Measurements from ENCODE around the gene BMERB1. TPM values are rescaled to one million over a fixed set of nuclear protein-coding genes. Genes with fewer than 3 reads are reported as not detected.

BMERB1 gene
- total and polyA plus RNA-seq, 4 experiments from 2014 or later = 0.43 to 4.0 (median 2.6) TPM

DNA sequence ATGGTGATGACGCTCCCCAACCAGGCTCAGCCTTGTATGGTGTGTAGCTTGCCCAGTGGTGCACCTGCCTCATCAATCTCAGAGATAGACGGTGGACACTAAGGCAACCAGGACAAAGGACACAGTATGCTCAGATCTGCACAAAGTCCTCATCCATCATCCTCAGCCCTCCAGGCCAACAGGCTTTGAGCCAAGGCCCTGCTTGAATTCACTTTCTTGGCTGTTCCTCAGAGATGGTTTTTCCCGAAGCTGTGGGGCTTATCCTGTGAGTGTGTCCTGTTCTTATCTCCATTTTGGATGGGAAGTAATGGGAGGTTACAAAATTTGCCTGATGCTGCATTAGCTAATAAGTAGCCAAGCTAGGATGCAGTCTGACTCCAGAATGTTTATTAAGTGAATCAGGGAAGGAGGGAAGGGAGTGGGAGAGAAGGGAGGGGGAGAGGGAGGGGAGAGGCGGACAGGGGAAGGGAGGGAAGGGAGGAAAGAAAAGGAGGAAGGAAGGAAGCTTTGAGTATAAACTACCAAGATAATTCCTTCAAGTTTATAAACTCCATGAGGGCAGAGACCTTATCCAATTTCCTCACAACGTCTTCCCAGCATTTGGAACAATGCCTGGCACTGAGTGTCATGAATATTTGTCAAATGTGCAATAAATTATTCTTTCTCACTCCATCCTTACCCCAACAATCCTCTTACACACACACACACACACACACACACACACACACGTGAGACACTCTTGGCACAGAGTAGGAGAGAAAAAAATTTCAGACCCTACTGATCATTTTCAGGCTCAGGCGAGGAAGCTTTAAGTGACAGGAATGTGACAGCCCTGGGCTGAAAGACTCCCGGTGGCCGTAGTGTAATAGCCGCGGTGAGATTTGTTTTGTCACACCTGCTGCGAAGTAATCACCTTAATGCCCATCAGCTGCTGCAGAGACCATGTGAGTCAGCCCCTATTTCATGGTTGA is 84.3 kb downstream of the BMERB1 start:
- Mint-ChIP-seq H3K9me3 (no peaks in the 10 kb centered on the region), H3K4me1 (peaks cover 10 to 18% (median 13%) of the 10 kb centered on the region in 4 donors), H3K27me3 (no peaks in the 10 kb centered on the region), H3K36me3 (no peaks in the 10 kb centered on the region), H3K27ac (peak overlapping the region in 2 of 7 donors; percentile 23 to 50), H3K4me3 (no peak overlapping the region)
- Histone ChIP-seq H3K27ac (ENCODE audit: low read depth, low read length) (no peak overlapping the region), H3K27me3 (ENCODE audit: insufficient read depth, low read length) (no peaks in the 10 kb centered on the region), H3K9me3 (ENCODE audit: control insufficient read depth in 1 of 2, low read length in 2 of 2) (no peaks in the 10 kb centered on the region), H3K36me3 (ENCODE audit: insufficient read depth, low read length) (no peaks in the 10 kb centered on the region), H3K4me1 (ENCODE audit: insufficient read depth, low read length) (peaks cover 15% of the 10 kb centered on the region), H3K4me3 (ENCODE audit: low read length in 2 of 2) (no peak overlapping the region)
- CTCF ChIA-PET (ENCODE audit: partially characterized antibody) = interaction anchor here (1.0 kb wide), 1 partner anchor 93 kb away, joined by 4 read pairs; no protein-coding TSS in a partner anchor
- no peak for DNase-seq
- intact Hi-C loops (cut with micrococcal nuclease) = no loop called here
- POLR2A ChIA-PET (ENCODE audit: partially characterized antibody) = no interaction called here

DNA sequence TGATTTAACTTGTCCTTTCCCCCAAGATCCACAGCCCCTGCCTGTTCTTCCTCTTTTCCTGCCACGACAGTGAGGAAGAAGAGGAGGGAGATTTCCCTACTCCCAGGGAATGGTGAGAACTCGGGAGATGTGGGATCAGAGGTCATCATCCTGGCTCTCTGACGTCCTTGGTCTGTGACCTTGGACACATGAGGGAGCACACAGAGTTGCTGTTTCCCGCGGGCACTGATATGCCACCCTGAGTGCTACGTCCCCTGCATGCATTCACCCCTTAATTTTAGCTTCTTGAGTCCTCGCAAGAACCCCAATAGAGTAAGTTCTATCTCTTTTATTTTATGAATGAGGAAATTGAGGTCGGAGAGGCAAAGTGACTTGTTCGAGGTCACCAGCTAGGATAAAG is 85.4 kb downstream of the BMERB1 start:
- H3K4me1 Mint-ChIP-seq = peaks cover 10 to 19% (median 13%) of the 10 kb centered on the region in 4 donors

DNA sequence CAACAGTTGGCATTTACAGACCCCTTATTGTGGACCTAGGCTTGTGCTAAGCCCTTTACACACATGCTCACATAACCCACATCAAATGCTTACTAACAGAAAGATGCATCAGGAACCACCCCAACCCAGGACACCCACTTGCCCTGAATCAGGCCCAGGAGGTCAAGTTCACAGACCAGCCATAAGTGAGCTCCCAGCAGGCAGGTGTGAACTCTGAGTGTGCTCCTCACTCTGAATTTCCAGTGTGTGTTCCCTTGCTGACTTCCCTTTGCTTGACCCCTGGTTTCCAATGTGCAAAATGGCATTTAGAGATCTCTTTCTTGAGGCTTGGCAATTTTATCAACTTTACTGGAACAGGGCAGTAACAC is 87.0 kb downstream of the BMERB1 start:
- peaks cover 15% of the 10 kb centered on the region for H3K4me1 ChIP-seq (ENCODE audit: insufficient read depth, low read length)
- H3K4me3 Mint-ChIP-seq = no peak overlapping the region
- H3K27ac Mint-ChIP-seq = peak overlapping the region in 2 of 7 donors; percentile 8 to 53
- H3K9me3 ChIP-seq (ENCODE audit: control insufficient read depth in 1 of 2, low read length in 2 of 2) = no peaks in the 10 kb centered on the region
- ChIA-PET POLR2A (ENCODE audit: partially characterized antibody) (no interaction called here), CTCF (ENCODE audit: partially characterized antibody) (no interaction called here)
- H3K9me3 Mint-ChIP-seq = no peaks in the 10 kb centered on the region
- H3K36me3 ChIP-seq (ENCODE audit: insufficient read depth, low read length) = no peaks in the 10 kb centered on the region
- DNase-seq = no peak
- no peaks in the 10 kb centered on the region for H3K36me3 Mint-ChIP-seq
- no peaks in the 10 kb centered on the region for H3K27me3 ChIP-seq (ENCODE audit: insufficient read depth, low read length)
- peaks cover 10 to 19% (median 13%) of the 10 kb centered on the region in 4 donors for H3K4me1 Mint-ChIP-seq
- no peak overlapping the region for H3K4me3 ChIP-seq (ENCODE audit: low read length in 2 of 2)
- H3K27me3 Mint-ChIP-seq = no peaks in the 10 kb centered on the region
- H3K27ac ChIP-seq (ENCODE audit: low read depth, low read length) = no peak overlapping the region
- intact Hi-C loops (cut with micrococcal nuclease) = loop anchor here (10.0 kb wide), 1 partner anchor 73 kb away; no protein-coding TSS in a partner anchor

More for the DNA sequence above, 85.4 kb downstream of the BMERB1 start:
- H3K27ac Mint-ChIP-seq = no peak overlapping the region
- H3K9me3 ChIP-seq (ENCODE audit: control insufficient read depth in 1 of 2, low read length in 2 of 2) = no peaks in the 10 kb centered on the region
- H3K36me3 ChIP-seq (ENCODE audit: insufficient read depth, low read length) = no peaks in the 10 kb centered on the region
- ChIA-PET CTCF (ENCODE audit: partially characterized antibody) (interaction anchor here (1.0 kb wide), 1 partner anchor 94 kb away, joined by 4 read pairs; no protein-coding TSS in a partner anchor), POLR2A (ENCODE audit: partially characterized antibody) (no interaction called here)
- no peak overlapping the region for H3K4me3 ChIP-seq (ENCODE audit: low read length in 2 of 2)
- H3K36me3 Mint-ChIP-seq = no peaks in the 10 kb centered on the region
- no peak for DNase-seq
- intact Hi-C loops (cut with micrococcal nuclease) = loop anchor here (10.0 kb wide), 1 partner anchor 75 kb away; no protein-coding TSS in a partner anchor
- no peaks in the 10 kb centered on the region for H3K27me3 Mint-ChIP-seq
- H3K27me3 ChIP-seq (ENCODE audit: insufficient read depth, low read length) = no peaks in the 10 kb centered on the region
- H3K4me1 ChIP-seq (ENCODE audit: insufficient read depth, low read length) = peaks cover 15% of the 10 kb centered on the region
- H3K4me3 Mint-ChIP-seq = no peak overlapping the region
- no peak overlapping the region for H3K27ac ChIP-seq (ENCODE audit: low read depth, low read length)
- H3K9me3 Mint-ChIP-seq = no peaks in the 10 kb centered on the region

GRCh38 chr16:15521758-15522509 is 87.5 kb downstream of the BMERB1 start:
- POLR2A ChIA-PET (ENCODE audit: partially characterized antibody) = no interaction called here
- H3K9me3 ChIP-seq (ENCODE audit: control insufficient read depth in 1 of 2, low read length in 2 of 2) = no peaks in the 10 kb centered on the region
- intact Hi-C loops (cut with micrococcal nuclease) = loop anchor here (10.0 kb wide), 1 partner anchor 73 kb away; no protein-coding TSS in a partner anchor
- no peak overlapping the region for H3K27ac ChIP-seq (ENCODE audit: low read depth, low read length)
- H3K4me3 Mint-ChIP-seq = no peak overlapping the region
- peak overlapping the region in 2 of 7 donors; percentile 53 to 59 for H3K27ac Mint-ChIP-seq
- H3K4me3 ChIP-seq (ENCODE audit: low read length in 2 of 2) = no peak overlapping the region
- H3K27me3 Mint-ChIP-seq = no peaks in the 10 kb centered on the region
- DNase-seq = no peak
- no peaks in the 10 kb centered on the region for H3K27me3 ChIP-seq (ENCODE audit: insufficient read depth, low read length)
- peaks cover 15% of the 10 kb centered on the region for H3K4me1 ChIP-seq (ENCODE audit: insufficient read depth, low read length)
- H3K36me3 Mint-ChIP-seq = no peaks in the 10 kb centered on the region
- peaks cover 10 to 19% (median 13%) of the 10 kb centered on the region in 4 donors for H3K4me1 Mint-ChIP-seq
- H3K9me3 Mint-ChIP-seq = no peaks in the 10 kb centered on the region
- no peaks in the 10 kb centered on the region for H3K36me3 ChIP-seq (ENCODE audit: insufficient read depth, low read length)
- CTCF ChIA-PET (ENCODE audit: partially characterized antibody) = no interaction called here

- intact Hi-C loops (cut with micrococcal nuclease) = loop anchor here (10.0 kb wide), 1 partner anchor 72 kb away; no protein-coding TSS in a partner anchor
- H3K4me3 Mint-ChIP-seq = peak overlapping the region in 7 of 8 donors; percentile 41 to 78 (median 58)
- CTCF ChIA-PET (ENCODE audit: partially characterized antibody) = interaction anchor here (1.3 kb wide), 1 partner anchor 9 kb away, joined by 3 read pairs; no protein-coding TSS in a partner anchor
Measured at GRCh38 chr16:15523092-15523541, 88.7 kb downstream of the BMERB1 start.

GRCh38 chr16:15523939-15524338 is 89.6 kb downstream of the BMERB1 start:
- peak overlapping the region in 1 of 7 donors; percentile 37 for H3K27ac Mint-ChIP-seq
- H3K4me3 Mint-ChIP-seq = no peak overlapping the region
- no peak overlapping the region for H3K27ac ChIP-seq (ENCODE audit: low read depth, low read length)
- ChIA-PET CTCF (ENCODE audit: partially characterized antibody) (interaction anchor here (0.8 to 1.3 kb wide), 2 partner anchors 10 to 180 kb away, joined by 3 read pairs; no protein-coding TSS in a partner anchor), POLR2A (ENCODE audit: partially characterized antibody) (no interaction called here)
- no peaks in the 10 kb centered on the region for H3K36me3 Mint-ChIP-seq
- no peaks in the 10 kb centered on the region for H3K27me3 ChIP-seq (ENCODE audit: insufficient read depth, low read length)
- H3K36me3 ChIP-seq (ENCODE audit: insufficient read depth, low read length) = no peaks in the 10 kb centered on the region
- no peak for DNase-seq
- no peak overlapping the region for H3K4me3 ChIP-seq (ENCODE audit: low read length in 2 of 2)
- no peaks in the 10 kb centered on the region for H3K9me3 ChIP-seq (ENCODE audit: control insufficient read depth in 1 of 2, low read length in 2 of 2)
- H3K4me1 ChIP-seq (ENCODE audit: insufficient read depth, low read length) = peaks cover 15% of the 10 kb centered on the region
- H3K27me3 Mint-ChIP-seq = no peaks in the 10 kb centered on the region
- no peaks in the 10 kb centered on the region for H3K9me3 Mint-ChIP-seq
- intact Hi-C loops (cut with micrococcal nuclease) = loop anchor here (10.0 kb wide), 1 partner anchor 71 kb away; no protein-coding TSS in a partner anchor
- peaks cover 10 to 19% (median 13%) of the 10 kb centered on the region in 4 donors for H3K4me1 Mint-ChIP-seq

More at GRCh38 chr16:15523092-15523541, 88.7 kb downstream of the BMERB1 start:
- no peak overlapping the region for H3K27ac ChIP-seq (ENCODE audit: low read depth, low read length)
- H3K36me3 Mint-ChIP-seq = no peaks in the 10 kb centered on the region
- H3K27ac Mint-ChIP-seq = peak overlapping the region in 5 of 7 donors; percentile 68 to 86 (median 84)
- H3K9me3 ChIP-seq (ENCODE audit: control insufficient read depth in 1 of 2, low read length in 2 of 2) = no peaks in the 10 kb centered on the region
- H3K27me3 Mint-ChIP-seq = no peaks in the 10 kb centered on the region
- POLR2A ChIA-PET (ENCODE audit: partially characterized antibody) = no interaction called here
- H3K36me3 ChIP-seq (ENCODE audit: insufficient read depth, low read length) = no peaks in the 10 kb centered on the region
- H3K4me1 Mint-ChIP-seq = peaks cover 10 to 19% (median 13%) of the 10 kb centered on the region in 4 donors
- peak in 1 of 5 donors; percentile 4 for DNase-seq
- no peaks in the 10 kb centered on the region for H3K9me3 Mint-ChIP-seq
- no peaks in the 10 kb centered on the region for H3K27me3 ChIP-seq (ENCODE audit: insufficient read depth, low read length)
- H3K4me3 ChIP-seq (ENCODE audit: low read length in 2 of 2) = no peak overlapping the region
- H3K4me1 ChIP-seq (ENCODE audit: insufficient read depth, low read length) = peaks cover 15% of the 10 kb centered on the region

Measured in CD4-positive, alpha-beta memory T cell (primary cell).